Testis (tissue), 3 donors: ENCODE results near the gene YJEFN3. TPM values are rescaled to one million over a fixed set of nuclear protein-coding genes. Genes with fewer than 3 reads are reported as not detected.

ENCODE experiments used
- DNase-seq: peaks from one replicate; pipeline ENCODE4 v3.0.0-alpha.2; 2019
- H3K27ac ChIP-seq, 2 donors: fragments of 200-600 bp; sonication (generic); one replicate each; pipeline ENCODE4 v1.5.1; 2019
- H3K27me3 ChIP-seq: fragments of 200-600 bp; sonication (generic); one replicate; pipeline ENCODE4 v1.5.1; 2019
- H3K36me3 ChIP-seq: fragments of 200-600 bp; sonication (generic); one replicate; pipeline ENCODE4 v1.5.1; 2017; ENCODE audit warnings: low read depth; ENCODE audit errors: missing control alignments
- H3K4me1 ChIP-seq: fragments of 200-600 bp; sonication (generic); one replicate; pipeline ENCODE4 v1.5.1; 2019
- H3K4me3 ChIP-seq, 2 donors: fragments of 200-600 bp; sonication (generic); one replicate each; pipeline ENCODE4 v1.5.1; 2017 to 2019
- H3K9me3 ChIP-seq: fragments of 200-600 bp; sonication (generic); one replicate; pipeline ENCODE4 v1.5.1; 2017
- CTCF ChIP-seq, 3 experiments: fragments of 450-650 bp in 2 of 3; fragments of 200-600 bp in 1 of 3; sonication (generic) in 1 of 3; IDR thresholded peaks; one replicate each; pipeline ENCODE4 v1.5.1; 2016 to 2019; ENCODE audit warnings: antibody characterized with exemption in 3 of 3, mild to moderate bottlenecking in 2 of 3, moderate library complexity in 1 of 3
- POLR2A ChIP-seq: fragments of 450-650 bp; IDR thresholded peaks from one replicate; pipeline ENCODE4 v1.6.1; 2017; ENCODE audit warnings: antibody characterized with exemption, mild to moderate bottlenecking, moderate library complexity
- WGBS, 2 donors: methylation state at CpG; one replicate each; pipeline ENCODE4 v1.1.5; 2018; 5-methylcytosine and 5-hydroxymethylcytosine counted together
- intact Hi-C: fragments of 100-400 bp; cut with DNase I; formaldehyde crosslinking; loops from one replicate; pipeline ENCODE4 v1.15.1; 2023; ENCODE audit warnings: low total_unique reads
- polyA plus RNA-seq: library from polyadenylated mRNA; stranded (reverse); fragments of 350-450 nt; fragmentation: Illumina TruSeq; extraction: RNeasy Lipid Tissue Mini Kit (QIAGEN cat#74804); gene quantifications from one replicate; pipeline ENCODE4 v1.2.3, GENCODE V29; 2014; ENCODE audit warnings: low read depth, low replicate concordance; ENCODE audit not compliant: insufficient read depth
- total RNA-seq, 2 donors: library from RNA; depleted of rRNA; stranded (reverse); fragments of >200 nt; gene quantifications; one replicate each; pipeline ENCODE4 v1.2.3, GENCODE V29; 2016

YJEFN3 gene
- total and polyA plus RNA-seq, 3 donors from 2014 or later = 24.2 to 49.1 (median 29.3) TPM

GRCh38 chr19:19559931-19560330 lies 31.2 kb downstream of the YJEFN3 start:
- Histone ChIP-seq H3K27ac (no peak overlapping the region), H3K4me1 (no peaks in the 10 kb centered on the region), H3K27me3 (no peaks in the 10 kb centered on the region), H3K4me3 (no peak overlapping the region), H3K36me3 (no peaks in the 10 kb centered on the region), H3K9me3 (no peaks in the 10 kb centered on the region)
- WGBS, 2 donors = 74 to 80% methylated on average over 4 of the region's 4 CpGs
- intact Hi-C loops = no loop called here
- TF ChIP-seq CTCF (IDR thresholded peaks at IDR 0.05) = no peak
- TF ChIP-seq POLR2A = no peak
- DNase-seq = no peak

GRCh38 chr19:19561946-19562664 lies 33.4 kb downstream of the YJEFN3 start:
- H3K27ac ChIP-seq = no peak overlapping the region
- intact Hi-C loops = no loop called here
- H3K4me3 ChIP-seq = no peak overlapping the region
- H3K9me3 ChIP-seq = no peaks in the 10 kb centered on the region
- 86 to 88% methylated on average over 17 to 26 of the region's 26 CpGs for WGBS, 2 donors
- no peak for DNase-seq
- no peaks in the 10 kb centered on the region for H3K36me3 ChIP-seq
- H3K4me1 ChIP-seq = no peaks in the 10 kb centered on the region
- no peaks in the 10 kb centered on the region for H3K27me3 ChIP-seq
- TF ChIP-seq CTCF (IDR thresholded peaks at IDR 0.05) (no peak), POLR2A (no peak)

- Histone ChIP-seq H3K4me1 (no peaks in the 10 kb centered on the region), H3K27me3 (no peaks in the 10 kb centered on the region), H3K4me3 (no peak overlapping the region), H3K27ac (no peak overlapping the region), H3K36me3 (no peaks in the 10 kb centered on the region), H3K9me3 (no peaks in the 10 kb centered on the region)
- TF ChIP-seq CTCF (IDR thresholded peaks at IDR 0.05) (no peak), POLR2A (no peak)
- WGBS, 2 donors = 77 to 79% methylated on average over 12 to 17 of the region's 17 CpGs
- intact Hi-C loops = no loop called here
- DNase-seq = no peak
Observed at GRCh38 chr19:19562665-19563347, 34.1 kb downstream of the YJEFN3 start.

GRCh38 chr19:19563348-19563848 lies 34.7 kb downstream of the YJEFN3 start:
- Histone ChIP-seq H3K4me3 (no peak overlapping the region), H3K27me3 (no peaks in the 10 kb centered on the region), H3K27ac (no peak overlapping the region), H3K4me1 (no peaks in the 10 kb centered on the region), H3K9me3 (no peaks in the 10 kb centered on the region), H3K36me3 (no peaks in the 10 kb centered on the region)
- intact Hi-C loops = no loop called here
- DNase-seq = no peak
- WGBS, 2 donors = 86 to 96% methylated on average over 17 of the region's 17 CpGs
- TF ChIP-seq POLR2A (no peak), CTCF (IDR thresholded peaks at IDR 0.05) (no peak)
